HG03520 (cell line): ENCODE measurements around the gene ITGAD.

Experiments
- ATAC-seq: cut with Tn5 transposase; IDR thresholded peaks from one replicate; pipeline ENCODE4 v1.9.1; 2021; ENCODE audit warnings: mild to moderate bottlenecking, moderate library complexity; ENCODE audit not compliant: unreplicated experiment

Gene ITGAD

DNA sequence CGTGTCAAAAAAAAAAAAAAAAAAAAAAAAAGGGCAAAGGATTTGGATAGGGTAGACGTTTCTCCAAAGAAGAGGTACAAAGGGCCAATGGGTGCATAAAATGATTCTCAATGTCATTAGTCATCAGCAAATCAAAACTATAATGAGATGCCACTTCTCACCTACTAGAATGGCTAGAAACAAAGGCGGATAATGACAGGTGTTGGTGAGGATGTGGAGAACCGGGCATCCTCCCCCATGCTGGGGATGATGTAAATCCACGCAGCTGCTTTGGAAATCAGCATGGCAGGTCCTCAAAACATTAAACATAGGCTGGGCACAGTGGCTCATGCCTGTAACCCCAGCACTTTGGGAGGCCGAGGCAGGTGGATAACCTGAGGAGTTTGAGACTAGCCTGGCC is 28.7 kb upstream of the ITGAD start:
- ATAC-seq = no peak

DNA sequence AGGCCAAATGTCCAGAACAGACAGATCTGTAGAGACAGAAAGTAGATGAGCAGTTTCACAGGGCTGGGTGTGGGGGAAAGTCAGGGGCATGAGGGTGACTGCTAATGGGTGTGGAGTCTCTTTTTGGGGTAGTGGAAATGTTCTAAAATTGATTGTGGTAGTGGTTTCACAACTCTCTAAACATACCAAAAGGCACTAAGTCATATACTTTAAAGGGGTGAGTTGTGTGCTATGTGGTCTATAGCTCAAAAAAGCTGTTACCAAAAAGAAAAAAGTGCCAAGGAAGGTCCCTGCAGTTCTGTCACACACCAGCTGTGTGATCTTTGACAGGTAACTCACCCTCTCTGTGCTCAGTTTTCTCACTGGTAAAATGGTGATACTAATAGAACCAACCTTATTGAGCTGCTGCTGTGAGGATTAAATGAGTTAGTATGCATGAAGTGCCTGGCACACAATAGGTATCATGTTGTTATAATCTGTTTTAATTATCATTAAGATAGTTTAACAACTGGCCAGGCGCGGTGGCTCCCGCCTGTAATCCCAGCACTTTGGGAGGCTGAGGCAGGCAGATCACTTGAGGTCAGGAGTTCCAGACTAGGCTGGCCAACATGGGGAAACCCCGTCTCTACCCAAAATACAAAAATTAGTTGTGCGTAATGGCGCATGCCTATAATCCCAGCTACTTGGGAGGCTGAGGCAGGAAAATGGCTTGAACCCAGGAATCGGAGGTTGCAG is 27.8 kb upstream of the ITGAD start:
- peak; percentile 48 for ATAC-seq

DNA sequence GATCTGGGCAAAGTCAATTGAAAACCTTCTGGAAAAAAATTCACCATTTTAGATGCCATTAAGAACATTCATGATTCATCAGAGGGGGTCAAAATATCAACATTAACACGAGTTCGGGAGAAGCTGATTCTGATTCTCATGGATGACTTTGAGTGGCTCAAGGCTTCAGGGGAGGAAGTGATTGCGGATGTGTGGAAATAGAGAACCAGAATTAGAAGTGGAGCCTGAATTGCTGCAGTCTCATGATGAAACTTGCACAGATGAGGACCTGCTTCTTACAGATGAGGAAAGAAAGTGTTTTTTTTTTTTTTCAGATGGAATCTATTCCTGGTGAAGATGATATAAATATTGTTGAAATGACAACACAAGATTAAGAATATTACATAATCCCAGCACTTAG is 25.3 kb upstream of the ITGAD start:
- no peak for ATAC-seq

DNA sequence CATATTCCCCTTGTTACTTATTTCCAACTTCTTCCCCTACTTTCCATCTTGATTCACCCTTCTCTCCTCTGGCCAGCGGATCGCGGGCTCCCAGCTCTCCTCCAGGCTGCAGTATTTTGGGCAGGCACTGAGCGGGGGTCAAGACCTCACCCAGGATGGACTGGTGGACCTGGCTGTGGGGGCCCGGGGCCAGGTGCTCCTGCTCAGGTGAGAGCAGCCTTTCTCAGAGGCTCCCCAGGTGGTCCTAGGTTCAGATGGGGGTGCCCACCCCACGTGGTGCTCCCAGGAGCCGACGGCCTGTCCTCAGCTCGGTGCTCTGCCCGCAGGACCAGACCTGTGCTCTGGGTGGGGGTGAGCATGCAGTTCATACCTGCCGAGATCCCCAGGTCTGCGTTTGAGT is 22.1 kb upstream of the ITGAD start:
- no peak for ATAC-seq

DNA sequence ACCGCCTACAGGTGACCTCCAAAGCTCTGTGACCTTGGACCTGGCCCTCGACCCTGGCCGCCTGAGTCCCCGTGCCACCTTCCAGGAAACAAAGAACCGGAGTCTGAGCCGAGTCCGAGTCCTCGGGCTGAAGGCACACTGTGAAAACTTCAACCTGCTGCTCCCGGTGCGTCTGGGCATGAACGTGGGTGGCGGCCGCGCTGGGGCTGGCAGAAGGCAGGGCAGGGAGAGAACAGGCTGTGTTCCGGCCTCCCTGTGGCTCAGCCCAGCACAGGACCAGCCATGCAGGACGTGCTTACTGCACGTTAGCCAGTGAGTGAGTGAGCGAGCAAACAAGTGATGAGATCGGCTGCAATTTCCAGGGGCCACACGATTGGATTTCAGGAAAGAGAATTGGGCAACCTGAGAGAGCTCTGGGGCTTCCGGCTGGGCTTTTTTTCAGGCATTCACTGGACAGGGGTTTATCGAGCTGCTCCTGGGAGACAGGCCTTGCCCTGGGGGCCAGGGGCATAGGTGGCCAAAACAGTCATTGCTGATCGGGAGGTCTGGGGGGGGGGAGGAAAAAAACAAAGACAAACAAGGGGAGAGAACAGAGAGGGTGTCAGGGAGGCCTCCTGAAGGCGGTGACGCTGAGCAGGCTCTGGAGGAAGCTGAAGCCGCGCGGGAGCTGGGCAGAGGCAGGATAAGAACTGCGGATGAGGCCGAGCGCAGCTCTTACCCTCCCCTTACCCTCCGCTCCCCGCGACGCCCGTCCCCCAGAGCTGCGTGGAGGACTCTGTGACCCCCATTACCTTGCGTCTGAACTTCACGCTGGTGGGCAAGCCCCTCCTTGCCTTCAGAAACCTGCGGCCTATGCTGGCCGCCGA is 21.3 kb upstream of the ITGAD start:
- ATAC-seq = no peak

DNA sequence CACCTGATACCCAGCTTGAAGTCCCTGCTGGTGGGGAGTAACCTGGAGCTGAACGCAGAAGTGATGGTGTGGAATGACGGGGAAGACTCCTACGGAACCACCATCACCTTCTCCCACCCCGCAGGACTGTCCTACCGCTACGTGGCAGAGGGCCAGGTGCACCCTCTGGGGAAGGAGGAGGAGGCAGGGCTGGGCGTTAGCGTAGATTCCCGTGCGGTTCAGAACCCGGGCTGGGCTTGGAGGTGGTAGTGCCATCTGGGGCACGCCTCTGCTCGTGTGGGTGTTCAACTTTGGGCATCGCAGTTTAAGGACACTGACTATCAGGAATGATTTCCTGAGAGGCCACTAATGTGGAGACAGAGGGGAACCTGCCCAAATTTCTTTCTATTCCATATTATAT is 19.9 kb upstream of the ITGAD start:
- no peak for ATAC-seq

DNA sequence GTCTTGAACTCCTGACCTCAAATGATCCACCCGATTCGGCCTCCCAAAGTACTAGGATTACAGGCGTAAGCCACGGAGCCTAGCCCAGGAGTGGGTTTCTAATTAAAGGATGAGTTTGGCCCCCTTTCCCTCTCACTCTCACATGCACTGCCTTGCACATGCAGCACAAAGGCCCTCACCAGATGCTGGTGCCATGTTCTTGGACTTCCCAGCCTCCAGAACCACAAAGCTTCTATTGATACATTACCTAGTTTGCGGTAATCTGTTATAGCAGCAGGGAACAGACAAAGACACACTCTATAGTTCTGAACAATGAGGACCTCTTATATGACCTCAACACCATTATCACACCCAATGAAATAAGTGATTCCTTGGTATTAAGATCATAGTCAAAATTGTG is 17.9 kb upstream of the ITGAD start:
- no peak for ATAC-seq

DNA sequence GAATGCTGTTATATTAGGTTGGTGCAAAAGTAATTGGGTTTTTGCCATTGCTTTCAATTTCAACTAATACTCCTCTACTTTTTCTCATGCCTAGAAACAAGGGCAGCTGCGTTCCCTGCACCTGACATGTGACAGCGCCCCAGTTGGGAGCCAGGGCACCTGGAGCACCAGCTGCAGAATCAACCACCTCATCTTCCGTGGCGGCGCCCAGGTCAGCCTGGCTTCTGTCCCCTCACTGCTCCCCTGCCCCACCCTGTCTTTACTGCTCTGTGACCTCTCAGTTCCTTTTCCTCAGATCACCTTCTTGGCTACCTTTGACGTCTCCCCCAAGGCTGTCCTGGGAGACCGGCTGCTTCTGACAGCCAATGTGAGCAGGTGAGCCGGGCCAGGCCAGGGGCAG is 16.4 kb upstream of the ITGAD start:
- ATAC-seq = no peak

DNA sequence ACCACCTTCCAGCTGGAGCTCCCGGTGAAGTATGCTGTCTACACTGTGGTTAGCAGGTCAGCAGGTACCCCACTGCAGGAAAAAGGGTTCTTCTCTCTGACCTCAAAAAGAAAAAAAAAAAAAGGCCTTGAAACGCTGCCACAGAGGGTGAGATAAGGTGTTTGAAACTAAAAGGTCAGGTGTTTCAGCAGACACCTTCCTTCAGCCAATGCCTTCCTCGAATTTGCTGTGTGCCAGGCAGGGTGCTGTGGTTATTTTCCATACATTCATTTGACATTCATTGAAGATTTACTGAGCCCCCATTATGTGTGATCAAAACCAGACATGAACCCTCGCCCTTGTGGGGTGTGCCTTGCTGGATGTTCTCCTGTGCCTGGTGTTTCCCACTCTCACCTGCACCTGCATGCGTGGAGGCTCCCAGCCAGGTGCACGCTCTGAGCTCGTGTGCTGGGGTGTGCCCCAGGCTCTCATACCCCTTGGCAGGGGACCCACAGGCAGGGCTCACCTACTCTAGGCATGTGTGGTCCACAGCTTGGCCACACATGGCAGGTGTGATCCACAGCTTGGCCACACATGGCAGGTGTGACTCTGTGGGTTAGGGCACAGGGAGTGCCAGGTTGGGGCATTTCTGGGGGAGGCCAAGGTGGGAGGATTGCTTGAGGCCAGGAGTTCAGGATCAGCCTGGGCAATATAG is 15.8 kb upstream of the ITGAD start:
- no peak for ATAC-seq

DNA sequence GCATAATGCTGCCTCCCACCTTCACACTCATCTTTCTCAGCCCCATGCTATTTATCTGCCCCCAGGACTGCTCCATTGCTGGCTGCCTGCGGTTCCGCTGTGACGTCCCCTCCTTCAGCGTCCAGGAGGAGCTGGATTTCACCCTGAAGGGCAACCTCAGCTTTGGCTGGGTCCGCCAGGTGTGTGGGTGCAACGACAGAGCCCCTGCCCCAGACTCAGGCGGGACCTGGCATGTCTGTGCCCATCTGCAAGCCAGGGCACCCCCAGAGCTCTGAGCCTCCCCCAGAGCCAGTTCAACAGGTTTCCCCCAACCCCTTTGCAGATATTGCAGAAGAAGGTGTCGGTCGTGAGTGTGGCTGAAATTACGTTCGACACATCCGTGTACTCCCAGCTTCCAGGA is 12.9 kb upstream of the ITGAD start:
- ATAC-seq = no peak

DNA sequence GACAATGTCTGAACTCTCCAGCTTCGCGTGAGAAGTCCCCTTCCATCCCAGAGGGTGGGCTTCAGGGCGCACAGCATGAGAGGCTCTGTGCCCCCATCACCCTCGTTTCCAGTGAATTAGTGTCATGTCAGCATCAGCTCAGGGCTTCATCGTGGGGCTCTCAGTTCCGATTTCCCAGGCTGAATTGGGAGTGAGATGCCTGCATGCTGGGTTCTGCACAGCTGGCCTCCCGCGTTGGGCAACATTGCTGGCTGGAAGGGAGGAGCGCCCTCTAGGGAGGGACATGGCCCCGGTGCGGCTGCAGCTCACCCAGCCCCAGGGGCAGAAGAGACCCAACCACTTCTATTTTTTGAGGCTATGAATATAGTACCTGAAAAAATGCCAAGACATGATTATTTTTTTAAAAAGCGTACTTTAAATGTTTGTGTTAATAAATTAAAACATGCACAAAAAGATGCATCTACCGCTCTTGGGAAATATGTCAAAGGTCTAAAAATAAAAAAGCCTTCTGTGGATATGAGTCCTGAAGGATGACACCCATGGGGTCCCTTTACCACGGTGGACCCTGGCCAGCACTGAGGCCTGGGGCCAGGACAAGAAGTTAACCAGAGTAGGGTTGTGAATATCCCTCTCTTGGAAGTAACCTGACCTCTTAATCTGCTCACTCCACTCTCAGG is 10.5 kb upstream of the ITGAD start:
- no peak for ATAC-seq

DNA sequence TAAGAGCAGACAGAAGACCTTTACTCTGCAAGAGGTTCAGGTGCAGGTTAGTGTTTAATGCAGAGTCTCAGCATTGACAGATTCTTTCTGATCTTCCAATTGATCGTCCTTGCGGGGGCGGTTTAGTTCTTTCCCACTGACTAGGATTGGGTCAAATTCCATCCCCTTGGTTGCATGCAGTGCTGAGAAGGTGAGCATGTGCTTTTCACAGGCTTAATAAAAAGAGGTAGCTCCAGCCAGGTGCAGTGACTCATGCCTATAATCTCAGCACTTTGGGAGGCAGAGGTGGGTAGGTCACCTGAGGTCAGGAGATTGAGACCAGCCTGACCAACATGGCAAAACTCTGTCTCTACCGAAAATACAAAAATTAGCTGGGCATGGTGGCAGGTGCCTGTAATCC is 7.5 kb upstream of the ITGAD start:
- ATAC-seq = no peak

DNA sequence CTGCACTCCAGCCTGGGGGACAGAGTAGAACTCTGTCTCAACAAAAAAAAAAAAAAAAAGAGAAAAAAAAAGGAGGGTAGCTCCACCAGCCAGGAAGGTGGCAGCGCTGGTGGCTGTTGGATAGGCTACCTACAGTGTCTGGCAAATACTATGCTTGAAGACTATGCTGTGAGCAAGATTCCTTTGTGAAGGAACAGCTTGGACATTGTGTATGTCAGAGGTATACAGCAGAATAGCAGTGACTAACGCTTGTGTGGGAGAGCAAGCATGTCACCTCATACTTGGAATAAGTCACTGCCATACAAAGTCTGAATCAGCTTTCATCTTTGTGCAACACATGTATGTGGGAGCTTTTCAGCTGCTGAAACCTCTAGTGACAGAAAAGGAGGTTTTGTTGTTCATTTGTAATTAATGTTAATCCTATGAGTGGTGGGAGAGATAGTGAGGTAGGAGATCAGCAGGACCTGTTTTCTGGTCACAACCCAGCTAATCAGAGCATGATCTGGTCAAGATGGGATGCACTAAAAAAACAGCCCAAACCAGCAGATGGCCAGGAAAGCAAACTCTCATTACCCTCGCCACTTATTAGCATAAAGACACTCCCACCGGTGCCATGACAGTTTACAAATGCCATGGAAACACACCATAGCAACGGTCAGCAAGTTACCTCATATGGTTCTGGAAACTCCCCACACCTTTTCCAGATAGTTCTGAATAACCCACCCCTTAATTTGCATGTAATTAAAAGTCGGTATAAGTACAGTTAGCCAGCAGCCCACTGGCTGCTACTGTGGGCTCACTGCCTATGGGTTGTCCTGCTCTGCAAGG is 6.8 kb upstream of the ITGAD start:
- ATAC-seq = peak; percentile 73

DNA sequence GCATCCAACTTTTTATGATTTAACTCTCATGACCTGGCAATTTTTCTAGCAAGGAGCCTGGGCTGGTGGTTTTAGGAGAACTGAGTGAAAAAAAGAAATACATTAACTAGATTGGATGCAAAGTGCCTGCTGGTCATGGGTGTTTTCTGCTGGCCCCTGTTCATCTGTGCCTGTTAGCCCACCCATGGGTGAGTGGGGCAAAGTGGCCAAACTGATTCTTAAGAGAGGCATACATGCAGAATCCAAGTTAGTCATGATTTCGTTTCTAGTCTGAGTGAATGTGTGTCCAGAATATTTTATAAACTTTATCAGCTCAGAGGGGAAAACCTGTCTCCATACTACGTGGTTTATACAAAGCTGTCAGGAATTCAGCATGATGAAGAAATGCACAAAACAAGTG is 4.6 kb upstream of the ITGAD start:
- ATAC-seq = no peak

DNA sequence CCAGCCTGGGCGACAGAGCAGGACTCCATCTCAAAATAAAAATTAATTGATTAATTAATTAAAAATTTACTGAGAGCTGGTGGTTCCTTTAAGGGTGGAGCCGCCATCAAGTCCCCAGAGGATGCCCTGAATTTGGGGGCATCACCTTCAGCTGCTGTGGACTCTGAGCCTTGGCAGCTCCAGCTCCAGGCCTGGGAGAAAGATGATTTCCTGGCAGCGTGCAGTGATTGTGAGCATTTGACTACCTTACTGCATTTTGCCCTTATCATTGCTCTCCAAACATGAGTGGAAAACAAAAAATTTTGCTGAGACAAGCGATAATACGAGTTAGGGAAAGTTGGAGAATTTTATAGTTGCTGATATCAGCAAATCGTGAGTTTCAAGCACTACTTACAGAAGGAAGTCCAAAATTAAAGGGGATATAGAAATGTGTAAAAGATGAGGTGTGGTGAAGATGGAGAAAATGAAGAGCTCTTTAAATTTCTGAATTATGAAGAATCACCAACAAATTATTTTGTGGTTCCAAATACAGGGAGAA is 2.6 kb upstream of the ITGAD start:
- ATAC-seq = no peak

DNA sequence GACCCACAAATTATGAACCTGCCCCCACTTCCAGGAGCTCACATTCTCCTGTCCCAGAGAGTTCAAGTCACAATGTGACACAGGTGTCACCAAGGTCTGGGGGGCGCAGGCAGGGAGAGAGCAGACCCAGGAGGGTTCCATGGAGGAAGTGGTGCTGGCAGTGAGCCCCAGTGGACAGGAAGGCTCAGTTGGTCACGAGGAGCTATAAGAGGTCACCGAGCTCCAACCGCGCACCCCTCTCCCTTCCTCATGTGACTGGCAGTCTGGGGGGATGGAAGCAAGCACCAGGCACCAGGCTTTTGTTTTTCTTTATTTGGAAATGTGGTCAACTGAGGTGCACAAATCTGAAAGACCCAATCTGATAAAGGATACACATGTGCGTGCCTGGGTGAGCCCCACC is 2.5 kb downstream of the ITGAD start:
- no peak for ATAC-seq

DNA sequence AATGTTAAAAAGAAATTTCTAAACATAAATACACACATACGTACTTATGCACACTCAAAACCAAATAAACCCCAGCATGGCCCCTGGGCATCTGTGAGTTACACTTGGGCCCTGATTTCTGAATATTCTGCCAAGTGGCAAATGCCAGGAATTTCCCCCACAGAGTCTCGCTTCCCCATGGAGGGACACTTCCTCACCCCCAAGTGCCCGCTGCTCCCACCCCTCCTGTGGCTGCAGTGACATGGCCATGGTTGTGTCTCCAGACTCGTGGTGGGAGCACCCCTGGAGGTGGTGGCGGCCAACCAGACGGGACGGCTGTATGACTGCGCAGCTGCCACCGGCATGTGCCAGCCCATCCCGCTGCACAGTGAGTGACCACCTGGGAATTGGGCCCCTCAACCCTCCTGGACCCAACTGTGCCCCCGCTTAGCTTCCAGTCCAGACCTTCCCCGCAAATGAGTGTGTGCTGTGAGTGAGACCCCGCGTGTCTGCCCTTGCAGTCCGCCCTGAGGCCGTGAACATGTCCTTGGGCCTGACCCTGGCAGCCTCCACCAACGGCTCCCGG is 4.0 kb downstream of the ITGAD start:
- no peak for ATAC-seq

DNA sequence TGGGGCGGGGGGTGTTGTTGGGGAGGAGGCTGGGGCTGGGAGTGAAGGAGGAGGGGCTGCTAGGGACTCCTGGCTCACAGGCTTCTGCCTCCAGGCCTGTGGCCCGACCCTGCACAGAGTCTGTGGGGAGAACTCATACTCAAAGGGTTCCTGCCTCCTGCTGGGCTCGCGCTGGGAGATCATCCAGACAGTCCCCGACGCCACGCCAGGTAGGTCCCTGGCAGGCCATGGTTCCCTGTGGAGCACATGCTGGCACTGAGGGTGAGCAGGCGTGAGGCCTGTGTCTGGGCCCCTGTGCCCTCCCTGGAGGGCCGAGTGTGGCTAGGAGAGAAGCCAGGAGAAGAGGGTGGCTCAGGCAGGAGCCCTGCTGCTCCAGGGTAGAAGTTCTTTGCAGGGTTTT is 4.6 kb downstream of the ITGAD start:
- ATAC-seq = no peak

DNA sequence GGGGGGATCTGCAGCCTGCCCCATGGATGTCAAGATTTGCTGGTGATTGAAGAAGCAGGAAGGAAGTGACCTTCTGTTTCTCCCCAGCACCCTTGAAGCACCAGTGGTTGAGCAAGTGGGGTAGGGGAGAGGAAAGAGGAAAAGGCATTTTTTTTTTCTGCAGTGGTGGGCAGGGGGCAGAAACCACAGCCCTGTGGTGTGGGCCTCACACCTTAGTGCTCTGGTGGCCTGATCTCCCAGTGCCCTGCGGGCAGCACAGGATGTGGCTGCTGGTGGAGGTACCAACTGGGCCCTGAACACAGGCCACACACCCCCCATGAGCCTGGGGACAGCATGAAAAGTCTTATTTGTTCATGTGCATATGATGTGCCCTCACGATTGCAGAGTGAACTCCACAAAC is 7.1 kb downstream of the ITGAD start:
- no peak for ATAC-seq

DNA sequence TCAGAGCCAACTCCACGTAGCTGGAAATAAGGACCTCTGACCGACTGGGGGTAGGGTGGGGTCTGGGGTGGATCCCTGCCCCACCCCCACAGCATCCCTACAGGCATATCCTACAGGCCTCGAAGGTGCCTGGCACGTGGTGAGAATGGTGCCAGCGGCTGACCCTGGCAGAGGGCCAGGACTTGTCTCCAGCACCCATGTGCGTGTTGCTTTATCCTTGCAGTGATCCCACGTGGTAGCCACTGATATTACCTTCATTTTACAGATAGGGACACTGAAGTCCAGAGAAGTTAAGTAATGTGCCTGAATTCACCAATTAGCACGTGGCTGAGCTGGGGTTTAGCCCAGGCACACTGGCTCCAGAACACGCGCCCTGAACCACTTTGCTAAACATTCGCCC is 8.3 kb downstream of the ITGAD start:
- no peak for ATAC-seq
